ENCODE measurements around the gene POR. TPM values are rescaled to one million over a fixed set of nuclear protein-coding genes. Genes with fewer than 3 reads are reported as not detected.
"Not testable (repeated sequence)": the region's sequence is repeated elsewhere in the genome, so short reads cannot be mapped to it uniquely, and the experiment has no call there.

POR gene
- total RNA-seq, 1 donor from 2014 or later: 88.6 TPM

DNA sequence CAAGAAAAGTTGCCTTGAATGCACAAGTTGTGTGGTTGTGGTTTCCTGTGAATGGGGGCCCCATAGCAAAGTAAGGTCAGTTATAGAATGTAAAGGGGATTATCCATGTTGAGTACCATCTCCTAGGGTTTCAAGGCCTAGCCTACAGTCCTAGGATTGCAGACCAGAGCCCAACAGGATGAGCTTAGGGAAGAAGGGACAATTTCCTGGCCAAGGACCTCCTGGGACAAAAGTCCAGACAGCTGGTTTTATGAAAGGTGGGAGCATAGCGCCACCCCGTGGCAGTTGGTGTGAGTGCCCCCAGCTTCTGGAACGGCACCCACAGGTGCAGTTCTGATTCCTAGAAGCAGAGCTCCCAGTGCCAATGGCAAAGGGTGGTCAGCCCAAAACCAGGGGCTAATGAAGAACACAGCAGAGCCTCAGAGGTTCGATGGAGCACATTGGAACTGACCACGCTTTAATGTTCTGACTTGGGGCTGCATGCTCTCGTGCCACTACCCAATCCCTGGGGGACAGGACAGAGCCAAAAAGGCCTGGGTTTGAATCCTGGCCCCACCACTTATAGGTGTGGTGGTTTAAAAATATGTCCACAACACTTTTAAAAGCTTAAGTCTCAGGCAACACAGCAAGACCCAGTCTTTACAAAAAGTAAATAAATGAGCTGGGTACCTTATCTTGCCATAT, 105.2 kb downstream of the POR start:
- peak; percentile 37 to 63 for DNase-seq (ENCODE audit: low spot score in 2 of 2, unreplicated experiment in 2 of 2)

DNA sequence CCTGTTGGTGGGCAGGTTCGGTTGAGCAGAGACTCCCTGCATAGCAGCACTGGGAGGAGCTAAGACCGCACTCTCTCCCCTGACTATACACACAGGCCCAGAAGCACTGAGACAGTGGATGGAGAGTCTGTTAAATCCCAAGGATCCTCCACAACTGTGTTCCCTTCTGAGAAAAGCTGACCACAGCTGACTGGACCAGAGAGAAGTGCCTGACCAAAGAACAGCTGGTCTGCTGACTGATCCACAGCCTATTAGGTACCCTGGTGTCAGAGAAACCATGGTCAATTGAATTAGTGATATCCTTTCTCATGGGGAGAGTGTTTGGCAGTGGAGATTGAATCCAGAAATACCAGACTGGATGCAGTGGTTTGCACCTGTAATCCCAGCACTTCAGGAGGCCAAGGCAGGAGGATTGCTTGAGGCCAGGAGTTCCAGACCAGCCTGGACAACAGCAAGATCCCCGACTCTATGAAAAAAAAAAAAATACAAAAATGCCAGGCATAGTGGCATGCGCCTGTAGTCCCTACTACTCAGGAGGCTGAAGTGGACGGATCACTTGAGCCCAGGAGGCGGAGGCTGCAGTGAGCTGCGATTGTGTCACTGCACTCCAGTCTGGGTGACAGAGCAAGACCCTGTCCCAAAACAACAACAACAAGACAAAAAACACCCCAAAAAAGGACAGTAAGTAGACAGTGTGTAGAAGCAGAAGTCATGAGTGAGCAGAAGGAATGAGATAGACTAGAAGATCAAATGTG, 107.2 kb downstream of the POR start:
- no peaks in the 10 kb centered on the region for H3K27me3 Mint-ChIP-seq (ENCODE audit: low read depth)
- H3K36me3 Mint-ChIP-seq: peaks cover 40% of the 10 kb centered on the region
- no peak overlapping the region for H3K4me3 Mint-ChIP-seq
- no peaks in the 10 kb centered on the region for H3K4me1 Mint-ChIP-seq
- peaks cover 8% of the 10 kb centered on the region for H3K9me3 Mint-ChIP-seq
- H3K27ac Mint-ChIP-seq: no peak overlapping the region
- no peak for DNase-seq (ENCODE audit: low spot score in 2 of 2, unreplicated experiment in 2 of 2)
- TF ChIP-seq, protein P1, sequence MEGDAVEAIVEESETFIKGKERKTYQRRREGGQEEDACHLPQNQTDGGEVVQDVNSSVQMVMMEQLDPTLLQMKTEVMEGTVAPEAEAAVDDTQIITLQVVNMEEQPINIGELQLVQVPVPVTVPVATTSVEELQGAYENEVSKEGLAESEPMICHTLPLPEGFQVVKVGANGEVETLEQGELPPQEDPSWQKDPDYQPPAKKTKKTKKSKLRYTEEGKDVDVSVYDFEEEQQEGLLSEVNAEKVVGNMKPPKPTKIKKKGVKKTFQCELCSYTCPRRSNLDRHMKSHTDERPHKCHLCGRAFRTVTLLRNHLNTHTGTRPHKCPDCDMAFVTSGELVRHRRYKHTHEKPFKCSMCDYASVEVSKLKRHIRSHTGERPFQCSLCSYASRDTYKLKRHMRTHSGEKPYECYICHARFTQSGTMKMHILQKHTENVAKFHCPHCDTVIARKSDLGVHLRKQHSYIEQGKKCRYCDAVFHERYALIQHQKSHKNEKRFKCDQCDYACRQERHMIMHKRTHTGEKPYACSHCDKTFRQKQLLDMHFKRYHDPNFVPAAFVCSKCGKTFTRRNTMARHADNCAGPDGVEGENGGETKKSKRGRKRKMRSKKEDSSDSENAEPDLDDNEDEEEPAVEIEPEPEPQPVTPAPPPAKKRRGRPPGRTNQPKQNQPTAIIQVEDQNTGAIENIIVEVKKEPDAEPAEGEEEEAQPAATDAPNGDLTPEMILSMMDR (IDR thresholded peaks at IDR 0.05; ENCODE audit: unreplicated experiment): no peak

More for the DNA sequence above, 105.2 kb downstream of the POR start:
- peaks cover 18% of the 10 kb centered on the region for H3K9me3 Mint-ChIP-seq
- no peak overlapping the region for H3K27ac Mint-ChIP-seq
- peaks cover 42% of the 10 kb centered on the region for H3K36me3 Mint-ChIP-seq
- no peaks in the 10 kb centered on the region for H3K4me1 Mint-ChIP-seq
- H3K4me3 Mint-ChIP-seq: no peak overlapping the region
- TF ChIP-seq, protein P1 (IDR thresholded peaks at IDR 0.05; ENCODE audit: unreplicated experiment): peak; percentile 77
- H3K27me3 Mint-ChIP-seq (ENCODE audit: low read depth): no peaks in the 10 kb centered on the region

DNA sequence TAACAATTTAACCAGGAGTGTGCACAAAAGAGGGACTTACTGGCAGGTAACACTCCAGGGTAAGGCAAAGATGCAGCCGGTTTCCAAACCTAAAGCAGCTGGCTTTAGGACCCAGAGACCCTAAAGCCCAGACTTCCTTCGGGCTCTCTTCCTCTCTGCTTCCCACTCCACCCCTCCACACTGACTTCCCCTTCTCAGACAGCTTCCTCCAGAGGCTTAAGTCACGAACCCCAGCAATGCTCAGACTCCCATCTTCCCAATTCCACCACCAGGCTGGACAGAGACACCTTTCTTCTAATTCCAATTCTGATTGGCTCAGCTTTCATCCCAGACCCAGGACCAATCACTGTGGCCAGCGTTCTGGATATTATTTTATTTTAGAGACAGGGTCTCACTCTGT, 108.0 kb downstream of the POR start:
- TF ChIP-seq, protein P1 (IDR thresholded peaks at IDR 0.05; ENCODE audit: unreplicated experiment): no peak
- peaks cover 6% of the 10 kb centered on the region for H3K9me3 Mint-ChIP-seq
- peaks cover 37% of the 10 kb centered on the region for H3K36me3 Mint-ChIP-seq
- no peaks in the 10 kb centered on the region for H3K27me3 Mint-ChIP-seq (ENCODE audit: low read depth)
- DNase-seq (ENCODE audit: low spot score in 2 of 2, unreplicated experiment in 2 of 2): no peak
- no peak overlapping the region for H3K27ac Mint-ChIP-seq
- H3K4me1 Mint-ChIP-seq: no peaks in the 10 kb centered on the region
- no peak overlapping the region for H3K4me3 Mint-ChIP-seq

DNA sequence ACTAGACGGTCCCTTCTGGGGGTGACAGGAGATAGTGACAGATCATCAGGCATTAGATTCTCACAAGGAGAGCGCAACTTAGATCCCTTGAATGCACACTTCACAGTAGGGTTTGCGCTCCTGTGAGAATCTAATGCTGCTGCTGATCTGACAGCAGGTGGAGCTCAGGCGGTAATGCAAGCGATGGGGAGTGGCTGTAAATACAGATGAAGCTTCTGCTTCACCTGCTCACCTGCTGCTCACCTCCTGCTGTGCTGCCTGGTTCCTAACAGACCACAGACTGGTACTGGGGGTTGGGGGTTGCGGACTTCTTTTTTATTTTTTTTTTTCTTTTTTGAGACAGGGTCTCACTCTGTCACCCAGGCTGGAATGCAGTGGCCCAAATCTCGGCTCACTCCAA, 114.7 kb downstream of the POR start:
- not testable (repeated sequence) for H3K27me3 Mint-ChIP-seq (ENCODE audit: low read depth); H3K27ac Mint-ChIP-seq; DNase-seq (ENCODE audit: low spot score in 2 of 2, unreplicated experiment in 2 of 2); H3K4me3 Mint-ChIP-seq; H3K9me3 Mint-ChIP-seq; H3K4me1 Mint-ChIP-seq
- H3K36me3 Mint-ChIP-seq: peaks cover 22% of the 10 kb centered on the region

DNA sequence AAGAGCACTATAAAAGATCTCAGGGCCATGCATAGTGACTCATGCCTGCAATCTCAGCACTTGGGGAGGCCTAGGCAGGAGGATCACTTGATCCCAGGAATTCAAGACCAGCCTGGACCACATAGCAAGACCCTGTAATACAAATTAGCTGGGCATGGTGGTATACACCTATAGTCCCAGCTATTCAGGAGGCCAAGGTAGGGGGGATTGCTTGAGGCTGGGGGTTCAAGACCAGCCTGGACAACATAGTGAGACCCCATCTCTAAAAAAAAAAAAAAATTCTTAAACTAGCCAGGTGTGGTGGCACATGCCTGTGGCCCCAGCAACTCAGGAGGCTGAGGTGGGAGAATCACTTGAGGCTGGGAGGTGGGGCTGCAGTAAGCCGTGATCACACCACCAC, 117.0 kb downstream of the POR start:
- TF ChIP-seq, protein P1 (IDR thresholded peaks at IDR 0.05; ENCODE audit: unreplicated experiment): no peak
- no peaks in the 10 kb centered on the region for H3K27me3 Mint-ChIP-seq (ENCODE audit: low read depth)
- no peaks in the 10 kb centered on the region for H3K4me1 Mint-ChIP-seq
- H3K36me3 Mint-ChIP-seq: peaks cover 13% of the 10 kb centered on the region
- H3K9me3 Mint-ChIP-seq: no peaks in the 10 kb centered on the region
- no peak overlapping the region for H3K4me3 Mint-ChIP-seq
- no peak overlapping the region for H3K27ac Mint-ChIP-seq
- no peak for DNase-seq (ENCODE audit: low spot score in 2 of 2, unreplicated experiment in 2 of 2)

Small RNA genes lying within 50 kb of the gene (microRNA-seq; reads per million reads assigned to microRNA genes)
- not detected for gene MIR4651

Other genes with a start within 250 kb of the POR start
- gene HIP1, start 176.2 kb upstream of the POR start, total RNA-seq: 30.9 to 33.9 TPM (median 31.5 TPM) in 3 replicates
- gene CCL26, start 142.9 kb upstream of the POR start, total RNA-seq: not detected in 3 replicates
- gene CCL24, start 101.3 kb upstream of the POR start, total RNA-seq: not detected in 3 replicates
- 52.5 to 54.7 TPM (median 53.7 TPM) in 3 replicates for gene RHBDD2, start 36.1 kb upstream of the POR start, total RNA-seq
- gene TMEM120A, start 79.4 kb downstream of the POR start, total RNA-seq: 13.8 to 21.2 TPM (median 17.8 TPM) in 3 replicates
- 35.3 to 40.7 TPM (median 39.9 TPM) in 3 replicates for gene STYXL1, start 132.8 kb downstream of the POR start, total RNA-seq
- gene MDH2, start 133.0 kb downstream of the POR start, total RNA-seq: 133 to 142 TPM (median 137 TPM) in 3 replicates

Data from mesothelial cell of epicardium (in vitro differentiated cells).